Measurements from ENCODE around the gene LGALS1. TPM values are rescaled to one million over a fixed set of nuclear protein-coding genes. Genes with fewer than 3 reads are reported as not detected.

LGALS1 gene
- polyA plus RNA-seq, 6 donors from 2014 or later: 4.1 to 35.3 (median 12.8) TPM

- ATAC-seq (ENCODE audit: low read depth in 2 of 2) (no peak), DNase-seq (no peak)
- Mint-ChIP-seq H3K9me3 (no peaks in the 10 kb centered on the region), H3K4me3 (peak overlapping the region in 6 of 8 donors; percentile 57 to 88 (median 82)), H3K27ac (peak overlapping the region in 3 of 6 donors; percentile 50 to 89 (median 81)), H3K36me3 (peaks cover 0 to under 1% of the 10 kb centered on the region in 2 donors), H3K27me3 (no peaks in the 10 kb centered on the region), H3K4me1 (peaks cover 39 to 55% (median 45%) of the 10 kb centered on the region in 3 donors)
Measured at GRCh38 chr22:37660709-37661045, 14.8 kb upstream of the LGALS1 start.

DNA sequence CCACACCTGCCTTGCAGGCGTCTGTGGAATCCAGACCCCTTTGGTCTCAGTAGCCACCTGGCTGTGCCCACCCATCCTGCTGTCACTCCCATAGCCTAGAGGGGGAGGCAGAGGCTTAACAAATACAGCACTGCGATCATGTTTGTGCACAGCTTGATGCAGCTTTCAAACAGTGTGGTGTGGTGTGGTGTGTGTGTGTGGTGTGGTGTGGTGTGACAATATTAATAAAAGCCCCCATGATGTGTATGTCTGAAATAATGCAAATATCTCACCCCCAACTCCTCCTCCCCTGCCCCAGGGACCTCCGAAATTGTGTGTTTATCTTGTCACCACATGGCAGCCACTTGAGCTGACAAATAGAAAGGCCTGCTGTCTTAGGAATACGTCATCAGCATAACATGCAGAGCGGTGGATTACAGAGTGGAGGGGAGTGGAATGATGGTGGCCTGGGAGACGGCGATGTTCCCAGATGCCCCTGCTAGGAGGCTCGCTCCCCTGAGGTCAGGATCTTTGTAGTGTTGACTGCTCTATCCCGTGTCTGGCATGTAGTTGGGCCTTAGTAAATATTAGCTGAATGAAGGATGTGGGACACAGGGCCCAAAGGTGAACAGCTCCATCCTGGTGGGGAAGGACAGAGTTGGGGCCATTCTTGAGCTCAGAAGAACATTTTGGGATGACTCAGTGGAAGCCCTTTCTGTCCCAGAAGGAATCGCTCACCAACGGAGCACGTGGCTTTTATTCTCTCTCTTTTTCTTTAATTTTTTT lies 14.1 kb upstream of the LGALS1 start:
- DNase-seq (no peak), ATAC-seq (ENCODE audit: low read depth in 2 of 2) (peak in 1 of 2 donors; percentile 4)
- H3K36me3 Mint-ChIP-seq: peaks cover 4 to 8% of the 10 kb centered on the region in 2 donors
- H3K27me3 Mint-ChIP-seq: no peaks in the 10 kb centered on the region
- H3K4me3 Mint-ChIP-seq: peak overlapping the region; percentile 38 to 88 (median 80)
- peaks cover 39 to 53% (median 52%) of the 10 kb centered on the region in 3 donors for H3K4me1 Mint-ChIP-seq
- no peaks in the 10 kb centered on the region for H3K9me3 Mint-ChIP-seq
- H3K27ac Mint-ChIP-seq: peak overlapping the region in 5 of 6 donors; percentile 27 to 90 (median 89)

- Mint-ChIP-seq H3K27ac (peak overlapping the region in 5 of 6 donors; percentile 77 to 90 (median 89)), H3K4me1 (peaks cover 39 to 54% (median 53%) of the 10 kb centered on the region in 3 donors), H3K36me3 (peaks cover 4 to 14% of the 10 kb centered on the region in 2 donors), H3K9me3 (no peaks in the 10 kb centered on the region), H3K27me3 (no peaks in the 10 kb centered on the region), H3K4me3 (peak overlapping the region in 7 of 8 donors; percentile 8 to 88 (median 77))
- DNase-seq (no peak), ATAC-seq (ENCODE audit: low read depth in 2 of 2) (no peak)
Measured at GRCh38 chr22:37662039-37662438, 13.4 kb upstream of the LGALS1 start.

DNA sequence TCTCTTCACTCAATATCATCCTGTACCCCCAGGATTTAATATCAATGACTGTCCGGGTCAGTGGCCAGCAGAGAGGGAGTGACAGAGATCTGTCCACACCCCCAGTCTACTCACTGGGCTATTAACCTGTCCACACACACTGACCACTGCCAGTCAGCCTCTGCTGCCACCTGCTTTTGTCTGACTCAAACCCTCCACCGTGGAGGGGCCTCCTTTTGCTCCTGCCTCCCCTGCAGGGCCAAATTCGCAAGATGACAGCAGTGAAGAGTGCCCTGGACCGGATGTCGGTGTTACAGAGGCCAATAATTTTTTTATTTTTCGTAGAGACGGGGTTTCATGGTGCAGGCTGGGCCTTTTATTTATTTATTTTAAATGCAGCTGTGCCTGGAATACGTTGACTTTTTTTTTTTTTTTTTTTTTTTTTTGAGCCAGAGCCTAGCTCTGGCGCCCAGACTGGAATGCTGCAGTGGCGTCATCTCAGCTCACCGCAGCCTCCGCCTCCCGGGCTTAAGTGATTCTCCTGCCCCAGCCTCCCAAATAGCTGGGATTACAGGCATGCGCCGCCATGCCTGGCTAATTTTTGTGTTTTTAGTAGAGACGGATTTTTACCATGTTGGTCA lies 11.8 kb upstream of the LGALS1 start:
- Mint-ChIP-seq H3K4me1 (peaks cover 33 to 45% (median 43%) of the 10 kb centered on the region in 3 donors), H3K9me3 (no peaks in the 10 kb centered on the region), H3K36me3 (peaks cover 4 to 14% of the 10 kb centered on the region in 2 donors), H3K27ac (peak overlapping the region in 1 of 6 donors; percentile 35), H3K4me3 (no peak overlapping the region), H3K27me3 (no peaks in the 10 kb centered on the region)
- DNase-seq (no peak), ATAC-seq (ENCODE audit: low read depth in 2 of 2) (no peak)

DNA sequence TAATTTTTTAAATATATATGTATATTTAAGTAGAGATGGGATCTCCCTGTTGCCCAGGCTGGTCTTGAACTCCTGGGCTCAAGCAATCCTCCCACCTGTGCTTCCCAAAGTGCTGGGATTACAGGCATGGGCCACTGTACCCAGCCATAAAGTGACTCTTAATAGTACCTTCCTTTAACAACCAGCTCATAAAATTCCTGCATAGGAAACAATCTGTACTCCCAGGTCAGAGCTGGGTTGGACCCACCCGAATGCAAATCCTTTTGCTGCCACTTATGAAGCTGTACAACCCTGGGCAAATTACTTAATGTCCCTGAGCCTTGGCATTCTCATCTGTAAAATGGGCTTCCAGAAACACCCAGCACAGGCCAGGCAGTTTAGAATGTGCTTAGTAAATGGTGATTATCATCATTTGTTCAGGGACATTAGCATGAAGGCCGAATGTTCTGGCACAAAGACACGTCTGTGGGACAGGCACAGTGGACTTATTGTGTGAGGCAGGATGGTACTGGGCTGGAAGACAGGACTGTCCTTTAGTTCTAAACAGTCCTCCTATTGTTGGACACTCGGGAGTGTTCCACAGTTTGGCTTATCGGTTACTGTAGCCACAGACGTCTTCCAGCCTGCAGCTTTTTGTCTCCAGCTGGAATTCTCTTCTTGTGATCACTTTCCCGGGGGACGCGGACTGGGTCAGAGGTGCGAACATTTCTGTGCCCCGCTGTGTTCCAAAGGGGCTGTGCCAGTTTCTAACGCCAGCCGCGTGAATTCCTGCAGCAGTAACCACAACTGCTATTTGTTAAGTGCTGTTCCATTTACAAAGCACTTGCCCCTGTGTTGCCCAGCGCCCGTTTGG lies 11.0 kb upstream of the LGALS1 start:
- Mint-ChIP-seq H3K36me3 (peaks cover 4 to 14% of the 10 kb centered on the region in 2 donors), H3K4me3 (no peak overlapping the region), H3K4me1 (peaks cover 28 to 41% (median 39%) of the 10 kb centered on the region in 3 donors), H3K27me3 (no peaks in the 10 kb centered on the region), H3K9me3 (no peaks in the 10 kb centered on the region), H3K27ac (peak overlapping the region in 1 of 6 donors; percentile 45)
- no peak for ATAC-seq (ENCODE audit: low read depth in 2 of 2)
- no peak for DNase-seq

DNA sequence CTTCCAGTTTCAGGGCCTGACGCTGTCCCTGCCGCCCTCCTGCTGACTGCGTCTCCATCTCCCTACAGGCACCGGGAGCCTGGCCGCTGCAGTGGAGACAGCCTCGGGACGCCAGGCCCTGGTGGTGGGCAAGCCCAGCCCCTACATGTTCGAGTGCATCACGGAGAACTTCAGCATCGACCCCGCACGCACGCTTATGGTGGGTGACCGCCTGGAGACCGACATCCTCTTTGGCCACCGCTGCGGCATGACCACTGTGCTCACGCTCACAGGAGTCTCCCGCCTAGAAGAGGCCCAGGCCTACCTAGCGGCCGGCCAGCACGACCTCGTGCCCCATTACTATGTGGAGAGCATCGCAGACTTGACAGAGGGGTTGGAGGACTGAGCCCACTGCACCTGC lies 9.9 kb upstream of the LGALS1 start:
- Mint-ChIP-seq H3K36me3 (peaks cover 4 to 14% of the 10 kb centered on the region in 2 donors), H3K4me1 (peaks cover 18 to 31% (median 29%) of the 10 kb centered on the region in 3 donors), H3K4me3 (no peak overlapping the region), H3K27ac (no peak overlapping the region), H3K27me3 (no peaks in the 10 kb centered on the region), H3K9me3 (no peaks in the 10 kb centered on the region)
- no peak for ATAC-seq (ENCODE audit: low read depth in 2 of 2)
- no peak for DNase-seq

DNA sequence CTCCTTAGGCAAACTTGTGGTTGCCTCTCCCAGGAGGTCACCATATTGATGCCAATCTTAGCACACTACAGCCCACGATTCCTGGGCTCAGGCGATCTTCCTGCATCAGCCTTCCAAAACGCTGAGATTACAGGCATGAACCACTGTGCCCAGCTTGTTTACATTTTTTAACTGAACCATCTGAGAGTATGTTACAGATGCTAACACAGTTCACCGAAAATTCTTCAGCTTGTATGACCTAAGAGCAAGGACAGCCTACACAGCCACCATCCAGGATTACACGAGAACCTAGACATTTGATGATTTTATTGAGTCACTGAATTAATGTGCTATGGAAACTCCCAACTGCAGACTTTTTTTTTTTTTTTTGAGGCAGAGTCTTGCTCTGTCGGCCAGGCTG lies 5.8 kb upstream of the LGALS1 start:
- H3K27ac Mint-ChIP-seq: peak overlapping the region in 1 of 6 donors; percentile 38
- H3K36me3 Mint-ChIP-seq: peaks cover 4 to 14% of the 10 kb centered on the region in 2 donors

DNA sequence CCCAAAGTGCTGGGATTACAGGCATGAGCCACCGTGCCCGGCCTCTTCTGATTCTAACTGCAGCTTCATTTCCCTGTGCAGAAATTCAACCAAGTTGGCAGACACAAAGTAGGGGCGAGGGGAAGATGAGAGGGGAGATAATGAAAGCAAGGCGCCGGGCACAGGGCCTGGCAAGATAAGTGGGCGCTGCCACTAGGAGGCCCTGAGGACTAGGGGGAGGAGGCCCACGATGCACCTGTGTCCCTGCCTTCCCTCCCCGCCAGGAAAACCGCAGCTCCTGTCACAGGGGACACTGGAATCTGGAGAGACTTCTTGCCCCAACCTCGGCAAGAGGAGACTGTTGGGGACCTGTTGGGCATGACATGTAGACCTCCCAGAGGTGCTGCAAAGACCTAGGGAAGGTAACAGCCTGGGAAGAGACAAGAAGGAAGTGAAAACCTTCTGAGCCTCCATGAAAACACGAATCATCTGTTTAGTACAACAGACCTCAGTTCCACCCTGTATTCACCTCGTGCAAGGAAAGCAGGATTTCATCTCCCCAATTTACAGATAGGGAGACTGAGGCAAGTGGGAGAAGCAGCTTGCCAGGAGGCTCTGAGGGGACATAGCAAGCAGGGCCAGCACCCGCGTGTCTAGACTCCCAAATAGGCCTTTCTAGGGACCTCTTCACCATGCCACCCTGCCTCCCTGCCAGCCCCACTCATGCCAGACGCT lies 3.1 kb upstream of the LGALS1 start:
- Mint-ChIP-seq H3K4me1 (peaks cover 38 to 53% (median 45%) of the 10 kb centered on the region in 3 donors), H3K36me3 (no peaks in the 10 kb centered on the region)

More for the DNA sequence above, 5.8 kb upstream of the LGALS1 start:
- no peak overlapping the region for H3K4me3 Mint-ChIP-seq
- peaks cover 21 to 36% (median 30%) of the 10 kb centered on the region in 3 donors for H3K4me1 Mint-ChIP-seq
- DNase-seq (no peak), ATAC-seq (ENCODE audit: low read depth in 2 of 2) (no peak)
- H3K9me3 Mint-ChIP-seq: no peaks in the 10 kb centered on the region
- no peaks in the 10 kb centered on the region for H3K27me3 Mint-ChIP-seq

GRCh38 chr22:37672920-37673455 lies 2.4 kb upstream of the LGALS1 start:
- ATAC-seq (ENCODE audit: low read depth in 2 of 2) (no peak), DNase-seq (no peak)
- Mint-ChIP-seq H3K9me3 (no peaks in the 10 kb centered on the region), H3K4me3 (peak overlapping the region in 3 of 8 donors; percentile 15 to 60 (median 21)), H3K27me3 (no peaks in the 10 kb centered on the region), H3K4me1 (peaks cover 41 to 55% (median 47%) of the 10 kb centered on the region in 3 donors), H3K36me3 (no peaks in the 10 kb centered on the region), H3K27ac (peak overlapping the region in 2 of 6 donors; percentile 60 to 89)

More for the DNA sequence above, 3.1 kb upstream of the LGALS1 start:
- H3K27me3 Mint-ChIP-seq: no peaks in the 10 kb centered on the region
- DNase-seq: no peak
- H3K27ac Mint-ChIP-seq: peak overlapping the region in 5 of 6 donors; percentile 38 to 93 (median 74)
- peak overlapping the region in 7 of 8 donors; percentile 46 to 84 (median 69) for H3K4me3 Mint-ChIP-seq
- ATAC-seq (ENCODE audit: low read depth in 2 of 2): no peak
- no peaks in the 10 kb centered on the region for H3K9me3 Mint-ChIP-seq

DNA sequence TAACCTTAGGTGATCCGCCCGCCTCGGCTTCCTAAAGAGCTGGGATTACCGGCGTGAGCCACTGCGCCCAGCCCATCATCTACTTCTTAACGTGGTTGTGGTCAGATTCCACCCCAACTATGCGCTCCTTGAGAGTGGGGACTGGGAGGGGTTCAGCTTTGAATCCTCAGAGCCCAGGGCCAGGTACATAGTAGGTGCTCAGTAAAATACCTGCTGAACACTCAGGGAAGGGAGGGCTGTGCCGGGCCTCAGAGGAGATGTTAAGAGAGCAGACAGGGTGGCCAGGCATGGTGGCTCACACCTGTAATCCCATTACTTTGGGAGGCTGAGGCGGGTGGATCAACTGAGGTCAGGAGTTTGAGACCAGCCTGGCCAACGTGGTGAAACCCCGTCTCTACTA lies 1.2 kb upstream of the LGALS1 start:
- no peaks in the 10 kb centered on the region for H3K27me3 Mint-ChIP-seq
- H3K4me1 Mint-ChIP-seq: peaks cover 44 to 55% (median 49%) of the 10 kb centered on the region in 3 donors
- H3K4me3 Mint-ChIP-seq: peak overlapping the region in 7 of 8 donors; percentile 58 to 94 (median 74)

DNA sequence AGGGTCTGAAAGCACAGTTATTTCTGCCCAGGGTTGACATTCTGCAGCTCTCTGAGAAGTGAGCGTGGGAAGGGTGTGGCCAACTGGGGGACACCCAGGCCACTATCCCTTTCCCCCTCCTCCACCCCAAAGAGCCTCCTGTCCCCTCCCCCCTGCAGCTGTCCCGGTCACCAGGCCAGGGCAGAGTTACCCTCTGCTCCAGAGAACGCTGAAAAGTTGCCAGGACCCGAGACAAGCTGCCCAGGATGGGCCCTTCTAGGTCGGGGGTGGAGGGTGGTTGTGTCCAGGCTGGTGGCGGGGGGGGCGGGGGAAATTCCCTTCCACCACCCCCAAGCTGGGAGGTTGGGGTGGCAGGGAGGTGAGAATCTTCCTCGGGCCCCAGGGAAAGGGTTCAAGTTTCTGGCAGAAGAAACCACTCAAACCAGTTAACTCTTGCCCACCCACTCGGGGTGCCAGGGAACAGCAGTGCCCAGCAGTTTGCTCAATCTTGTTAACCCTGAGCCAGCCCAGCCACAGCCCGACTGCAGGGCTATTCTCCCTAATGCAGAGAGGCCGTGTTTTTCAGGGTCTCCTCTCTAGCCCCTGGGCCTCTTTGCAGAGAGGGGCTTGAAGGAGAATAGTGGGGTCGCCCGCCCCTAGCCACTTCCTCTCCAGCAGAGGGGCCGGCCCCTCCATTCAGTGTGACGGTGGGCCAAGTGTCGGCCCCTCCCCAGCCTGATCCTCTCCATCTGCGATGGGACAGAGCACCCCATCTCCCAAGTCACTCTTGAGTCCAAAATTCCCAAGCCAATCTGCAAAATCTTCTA lies 697 bp downstream of the LGALS1 start:
- Mint-ChIP-seq H3K4me1 (peaks cover 42 to 58% (median 47%) of the 10 kb centered on the region in 3 donors), H3K27me3 (no peaks in the 10 kb centered on the region), H3K9me3 (no peaks in the 10 kb centered on the region), H3K36me3 (no peaks in the 10 kb centered on the region), H3K4me3 (peak overlapping the region; percentile 86 to 96 (median 92)), H3K27ac (peak overlapping the region; percentile 90 to 100 (median 98))
- DNase-seq: no peak
- no peak for ATAC-seq (ENCODE audit: low read depth in 2 of 2)

More for the DNA sequence above, 1.2 kb upstream of the LGALS1 start:
- DNase-seq (no peak), ATAC-seq (ENCODE audit: low read depth in 2 of 2) (no peak)
- H3K27ac Mint-ChIP-seq: peak overlapping the region in 2 of 6 donors; percentile 60 to 70
- no peaks in the 10 kb centered on the region for H3K36me3 Mint-ChIP-seq
- no peaks in the 10 kb centered on the region for H3K9me3 Mint-ChIP-seq
